ENCODE data around the gene HRH2.

DNA sequence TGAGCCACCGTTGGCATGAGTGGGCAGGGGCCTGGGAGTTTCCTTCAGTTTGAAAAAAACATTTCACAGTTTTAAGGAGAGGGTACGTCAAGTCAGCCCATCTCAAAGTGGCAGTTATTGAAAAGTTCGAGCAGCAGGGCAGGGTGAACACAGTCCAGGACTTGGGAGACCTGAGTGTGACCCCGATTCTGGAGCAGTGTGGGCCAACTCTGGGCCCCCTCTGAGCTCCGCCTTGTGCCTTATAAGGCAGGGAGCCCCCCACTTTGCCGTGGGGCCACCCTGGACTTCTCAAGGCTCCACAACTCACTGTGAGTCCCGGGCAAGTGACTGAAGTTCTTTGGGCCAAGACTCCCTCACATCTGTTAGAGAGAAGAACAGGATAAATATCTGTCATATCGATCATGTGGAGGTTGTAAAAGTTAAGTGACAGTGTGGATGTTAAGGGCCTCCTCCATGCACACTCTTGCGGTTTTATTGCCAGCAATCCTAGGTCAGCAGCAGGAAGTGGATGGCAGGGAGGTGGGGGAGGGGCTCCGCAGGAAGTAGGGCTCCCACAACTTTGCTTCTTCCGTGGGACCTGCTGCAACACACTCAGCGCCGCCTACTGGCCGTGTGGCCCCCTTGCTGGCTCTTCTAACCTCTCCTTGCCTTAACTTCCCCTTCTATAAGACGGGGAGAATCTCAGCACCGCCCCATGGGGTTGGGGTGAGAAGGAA lies 38.4 kb downstream of the HRH2 start:
- TF ChIP-seq, protein P1, sequence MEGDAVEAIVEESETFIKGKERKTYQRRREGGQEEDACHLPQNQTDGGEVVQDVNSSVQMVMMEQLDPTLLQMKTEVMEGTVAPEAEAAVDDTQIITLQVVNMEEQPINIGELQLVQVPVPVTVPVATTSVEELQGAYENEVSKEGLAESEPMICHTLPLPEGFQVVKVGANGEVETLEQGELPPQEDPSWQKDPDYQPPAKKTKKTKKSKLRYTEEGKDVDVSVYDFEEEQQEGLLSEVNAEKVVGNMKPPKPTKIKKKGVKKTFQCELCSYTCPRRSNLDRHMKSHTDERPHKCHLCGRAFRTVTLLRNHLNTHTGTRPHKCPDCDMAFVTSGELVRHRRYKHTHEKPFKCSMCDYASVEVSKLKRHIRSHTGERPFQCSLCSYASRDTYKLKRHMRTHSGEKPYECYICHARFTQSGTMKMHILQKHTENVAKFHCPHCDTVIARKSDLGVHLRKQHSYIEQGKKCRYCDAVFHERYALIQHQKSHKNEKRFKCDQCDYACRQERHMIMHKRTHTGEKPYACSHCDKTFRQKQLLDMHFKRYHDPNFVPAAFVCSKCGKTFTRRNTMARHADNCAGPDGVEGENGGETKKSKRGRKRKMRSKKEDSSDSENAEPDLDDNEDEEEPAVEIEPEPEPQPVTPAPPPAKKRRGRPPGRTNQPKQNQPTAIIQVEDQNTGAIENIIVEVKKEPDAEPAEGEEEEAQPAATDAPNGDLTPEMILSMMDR (IDR thresholded peaks at IDR 0.05) = peak; percentile 36 to 83 (median 68)
- TF ChIP-seq POLR2A (IDR thresholded peaks at IDR 0.05) = no peak
